Ovary (tissue), 10 donors: ENCODE measurements around the gene ZNF749. TPM values are rescaled to one million over a fixed set of nuclear protein-coding genes. Genes with fewer than 3 reads are reported as not detected.
A peak's percentile ranks its signal among the peaks of the same experiment; 100 is the strongest.

ENCODE experiments used
- DNase-seq, 5 donors: peaks; one replicate each; pipeline ENCODE4 v3.0.0-alpha.2; 2019 to 2020
- H3K27ac ChIP-seq, 2 donors: fragments of 200-600 bp; one replicate each; pipeline versions ENCODE4 v1.5.1 to v1.8.0; 2019 to 2022
- H3K27me3 ChIP-seq: fragments of 200-600 bp; one replicate; pipeline ENCODE4 v1.8.0; 2022
- H3K36me3 ChIP-seq: fragments of 200-600 bp; sonication (generic); one replicate; pipeline ENCODE4 v1.5.1; 2019
- H3K4me1 ChIP-seq: one replicate; pipeline ENCODE4 v1.8.1; 2013; ENCODE audit warnings: mild to moderate bottlenecking, moderate library complexity; ENCODE audit not compliant: insufficient read depth
- H3K4me3 ChIP-seq: fragments of 200-600 bp; sonication (generic); one replicate; pipeline ENCODE4 v1.5.1; 2017
- H3K9me3 ChIP-seq, 2 donors: fragments of 200-600 bp in 1 of 2; sonication (generic) in 1 of 2; one replicate each; pipeline versions ENCODE4 v1.5.1 to v1.8.1; 2013 to 2019; ENCODE audit warnings: mild to moderate bottlenecking in 1 of 2, moderate library complexity in 1 of 2
- EP300 ChIP-seq: sonication (generic); formaldehyde crosslinking; IDR thresholded peaks from one replicate; pipeline ENCODE4 v1.6.1; 2017; ENCODE audit warnings: antibody characterized with exemption
- POLR2A ChIP-seq: fragments of 450-650 bp; IDR thresholded peaks from one replicate; pipeline ENCODE4 v1.6.1; 2017; ENCODE audit warnings: antibody characterized with exemption, mild to moderate bottlenecking, moderate library complexity
- WGBS, 3 donors: extraction: QIAGEN DNeasy Blood & Tissue Kit in 1 of 3; methylation state at CpG; one replicate each; pipeline versions ENCODE4 v1.1.5 to v1.1.7; 2013 to 2017; 5-methylcytosine and 5-hydroxymethylcytosine counted together
- intact Hi-C, 4 donors: fragments of 100-400 bp; cut with DNase I; formaldehyde crosslinking; loops; one replicate each; pipeline versions ENCODE4 v1.11.0 to v1.15.1; 2022 to 2023
- long read RNA-seq, 3 donors: library from polyadenylated mRNA in 2 of 3; unstranded in 2 of 3; transcript quantifications; one replicate each; pipeline ENCODE4 v2.0.0 and lab custom pipeline, GENCODE V29; 2021 to 2026
- polyA plus RNA-seq, 2 donors: library from polyadenylated mRNA; stranded (reverse); fragments of 200-250 nt in 1 of 2; fragments of 350-450 nt in 1 of 2; fragmentation: Illumina TruSeq in 1 of 2; extraction: RNeasy Lipid Tissue Mini Kit (QIAGEN cat#74804) in 1 of 2; gene quantifications; one replicate each; pipeline ENCODE4 v1.2.3, GENCODE V29; 2013 to 2014
- total RNA-seq, 7 donors: library from RNA; depleted of rRNA in 2 of 7; stranded (reverse); fragments of >200 nt in 2 of 7; fragmentation: NEBNext Ultra II Directional in 3 of 7; extraction: Animal tissue kit (Norgen Biotek cat#: 25700) in 3 of 7; gene quantifications; one replicate each; pipeline versions ENCODE4 v1.1.0 to v1.2.4, GENCODE V29; 2016 to 2023
- TF ChIP-seq, protein P1 (sequence below), 3 donors: fragments of 450-650 bp in 2 of 3; fragments of 200-600 bp in 1 of 3; IDR thresholded peaks; one replicate each; pipeline versions ENCODE4 v1.5.1 to v1.8.0; 2016 to 2022; ENCODE audit warnings: antibody characterized with exemption in 3 of 3, mild to moderate bottlenecking in 1 of 3
- donor health status: DM: no; HTN: no; CAD: no; lungs with moderate emphysema.
- donor health status: DM: no; HTN: no; CAD: no.
- donor health status: Bipolar disorder and iron deficiency.
- donor health status: DM: yes; HTN: yes; CAD: no.
- donor health status: DM: no; HTN: no; CAD: no.
- donor health status: DM: yes; HTN: yes; CAD: no.

Gene ZNF749
- total RNA-seq = 10 to 100 TPM in 4 of 7 donors, 1 to 10 TPM in 3; 7.5 to 21.7 (median 10.8) TPM
- 10 to 100 TPM in 1 of 2 donors, 1 to 10 TPM in 1; 4.0 to 12.9 TPM for polyA plus RNA-seq
- long read RNA-seq, donor 1, partial matches to known transcripts = 0 of 3 reads
- long read RNA-seq, donor 1, other reads (novel, unspliced or antisense) = 0 of 3 reads
- long read RNA-seq, donor 2, transcript ZNF749-203 (2 exons, 677 nt) = major isoform, 7 of 12 reads
- long read RNA-seq, donor 2, partial matches to known transcripts = 0 of 12 reads
- long read RNA-seq, donor 2, other reads (novel, unspliced or antisense) = 5 of 12 reads
- long read RNA-seq, donor 3, partial matches to known transcripts = 0 of 3 reads
- long read RNA-seq, donor 3, other reads (novel, unspliced or antisense) = 3 of 3 reads

- WGBS, 3 donors = 0 to 1% (median 1%) methylated on average over 59 to 61 of the region's 61 CpGs
- H3K4me3 ChIP-seq = peak within 1 kb of the TSS; percentile 84
- H3K27ac ChIP-seq = no peak within 1 kb of the TSS
- DNase-seq = peak; percentile 95 to 99 (median 96)
- TF ChIP-seq EP300 (no peak), POLR2A (no peak)
- TF ChIP-seq, protein P1, sequence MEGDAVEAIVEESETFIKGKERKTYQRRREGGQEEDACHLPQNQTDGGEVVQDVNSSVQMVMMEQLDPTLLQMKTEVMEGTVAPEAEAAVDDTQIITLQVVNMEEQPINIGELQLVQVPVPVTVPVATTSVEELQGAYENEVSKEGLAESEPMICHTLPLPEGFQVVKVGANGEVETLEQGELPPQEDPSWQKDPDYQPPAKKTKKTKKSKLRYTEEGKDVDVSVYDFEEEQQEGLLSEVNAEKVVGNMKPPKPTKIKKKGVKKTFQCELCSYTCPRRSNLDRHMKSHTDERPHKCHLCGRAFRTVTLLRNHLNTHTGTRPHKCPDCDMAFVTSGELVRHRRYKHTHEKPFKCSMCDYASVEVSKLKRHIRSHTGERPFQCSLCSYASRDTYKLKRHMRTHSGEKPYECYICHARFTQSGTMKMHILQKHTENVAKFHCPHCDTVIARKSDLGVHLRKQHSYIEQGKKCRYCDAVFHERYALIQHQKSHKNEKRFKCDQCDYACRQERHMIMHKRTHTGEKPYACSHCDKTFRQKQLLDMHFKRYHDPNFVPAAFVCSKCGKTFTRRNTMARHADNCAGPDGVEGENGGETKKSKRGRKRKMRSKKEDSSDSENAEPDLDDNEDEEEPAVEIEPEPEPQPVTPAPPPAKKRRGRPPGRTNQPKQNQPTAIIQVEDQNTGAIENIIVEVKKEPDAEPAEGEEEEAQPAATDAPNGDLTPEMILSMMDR (IDR thresholded peaks at IDR 0.05) = no peak
- H3K4me1 ChIP-seq = peaks cover 9% of the 10 kb centered on the region
- peaks cover under 1 to 16% of the 10 kb centered on the region in 2 donors for H3K9me3 ChIP-seq
- no peaks in the 10 kb centered on the region for H3K27me3 ChIP-seq
- intact Hi-C loops = no loop called here
- no peaks in the 10 kb centered on the region for H3K36me3 ChIP-seq
Measured at GRCh38 chr19:57435062-57435978, at the start of gene ZNF749. Gene ZNF749, plus strand, starts transcription at chr19:57435325. Its CDS starts 254 bp downstream, at chr19:57435579.

- intact Hi-C loops = no loop called here
- H3K4me1 ChIP-seq = peaks cover 5% of the 10 kb centered on the region
- H3K27me3 ChIP-seq = no peaks in the 10 kb centered on the region
- peak overlapping the region; percentile 83 to 95 for H3K27ac ChIP-seq
- no peaks in the 10 kb centered on the region for H3K36me3 ChIP-seq
- TF ChIP-seq POLR2A (no peak), EP300 (no peak)
- TF ChIP-seq, protein P1 (IDR thresholded peaks at IDR 0.05) = no peak
- peak overlapping the region; percentile 49 for H3K4me3 ChIP-seq
- peaks cover 3 to 10% of the 10 kb centered on the region in 2 donors for H3K9me3 ChIP-seq
- no peak for DNase-seq
- 48 to 56% (median 51%) methylated on average over 11 of the region's 11 CpGs for WGBS, 3 donors
Measured at GRCh38 chr19:57389194-57389729, 45.9 kb upstream of the ZNF749 start.

DNA sequence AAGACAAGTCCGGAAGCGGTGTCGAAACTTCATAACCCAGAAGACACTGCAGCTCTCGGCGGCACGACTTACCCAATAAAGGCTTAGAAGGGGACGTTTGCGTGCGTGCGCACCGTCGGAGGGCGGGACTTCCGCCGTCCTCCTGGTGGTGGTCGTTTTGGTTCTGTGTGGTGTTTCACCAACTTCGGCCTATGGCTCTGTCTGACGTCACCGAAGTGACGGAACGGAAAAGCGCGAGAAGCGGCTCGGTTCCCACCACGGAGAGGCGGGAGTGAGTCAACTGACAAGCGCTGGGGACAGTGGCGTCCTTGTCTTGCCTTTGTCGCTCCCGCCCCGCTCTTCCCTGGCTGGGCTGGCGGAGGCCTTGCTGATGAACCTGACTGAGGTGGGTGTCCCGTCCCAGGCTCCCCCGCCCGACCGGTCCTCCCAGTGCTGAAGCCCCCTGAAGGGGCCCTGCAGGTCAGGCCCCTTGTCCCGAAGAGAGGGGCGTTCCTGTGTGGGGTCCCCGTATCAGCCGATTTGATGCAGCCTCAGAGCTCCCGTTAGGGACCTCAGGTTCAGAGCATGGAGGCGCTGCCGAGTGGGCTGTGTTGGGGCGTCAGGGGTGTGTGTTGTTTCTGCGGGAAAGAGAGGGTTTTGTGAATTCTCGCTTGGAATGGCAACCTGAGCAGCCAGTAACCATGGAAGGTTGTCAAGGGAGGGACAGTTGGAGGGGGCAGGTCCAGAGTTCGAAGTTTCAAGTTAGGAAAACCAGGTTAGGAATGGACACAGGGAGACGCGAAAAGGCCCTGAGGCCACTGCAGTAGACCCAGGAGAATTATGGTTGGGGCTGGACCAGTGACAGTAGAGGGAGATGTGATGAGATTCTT lies 45.2 kb upstream of the ZNF749 start, which contains the start of gene ZNF548:
TSS of gene ZNF548 (plus strand) at position 125 of the 869 bp plus-strand sequence. CDS start at position 371, 246 bp downstream.
- intact Hi-C loops = no loop called here
- peaks cover 3 to 15% of the 10 kb centered on the region in 2 donors for H3K9me3 ChIP-seq
- H3K36me3 ChIP-seq = no peaks in the 10 kb centered on the region
- TF ChIP-seq EP300 = peak; percentile 38
- TF ChIP-seq POLR2A = peak; percentile 66
- TF ChIP-seq, protein P1 (IDR thresholded peaks at IDR 0.05) = peak in 2 of 3 donors; percentile 54 to 64
- WGBS, 3 donors = 1% methylated on average over 41 to 50 of the region's 50 CpGs
- H3K4me1 ChIP-seq = peaks cover 5% of the 10 kb centered on the region
- H3K27me3 ChIP-seq = no peaks in the 10 kb centered on the region
- H3K27ac ChIP-seq = peak within 1 kb of the TSS; percentile 83 to 95
- peak; percentile 93 to 97 (median 96) for DNase-seq
- peak within 1 kb of the TSS; percentile 49 for H3K4me3 ChIP-seq
